A549 (cell line): Measurements from ENCODE around the gene UROC1. TPM values are rescaled to one million over a fixed set of nuclear protein-coding genes. Genes with fewer than 3 reads are reported as not detected.

ENCODE experiments used
- ATAC-seq, 2 experiments: fragments of 200-7000 bp in 1 of 2; fragments of >200 bp in 1 of 2; cut with Nextera tagmentation in 1 of 2; cut with Tn5 transposase in 1 of 2; 3 replicates each; pipeline versions ENCODE4 v1.8.0 to v1.9.1; 2018 to 2020; ENCODE audit warnings: mild to moderate bottlenecking in 1 of 2, moderate library complexity in 1 of 2
- CTCF ChIA-PET: fragments of 300-600 bp; sonication (Branson Sonifier 250); formaldehyde crosslinking; extraction: SDS; loops from one replicate; lab custom pipeline; 2021; ENCODE audit warnings: antibody characterized with exemption, inconsistent platforms; lab: Yijun Ruan, JAX
- POLR2A ChIA-PET: fragments of 350-600 bp; formaldehyde crosslinking; extraction: SDS; loops from one replicate; lab custom pipeline; 2021; ENCODE audit warnings: antibody characterized with exemption, inconsistent platforms; lab: Yijun Ruan, JAX
- DNase-seq, 2 experiments: peaks; one replicate each; pipeline versions ENCODE4 v3.0.0 to v3.0.0-alpha.2; 2011 to 2016; ENCODE audit warnings: low read depth in 1 of 2, low spot score in 1 of 2
- FAIRE-seq: peaks from 2 replicates; lab custom pipeline; 2011; peaks lifted over from hg19 to GRCh38; lab: Jason Lieb, UNC
- H3K27ac ChIP-seq, 2 experiments: fragments of >200 bp; sonication (Bioruptor Twin); formaldehyde crosslinking; 3 replicates each; pipeline ENCODE4 v1.5.1; 2016 to 2017
- H3K4me1 ChIP-seq: fragments of >200 bp; sonication (Bioruptor Twin); formaldehyde crosslinking; 3 replicates; pipeline ENCODE4 v1.6.1; 2016
- H3K4me2 ChIP-seq: fragments of >200 bp; sonication (Bioruptor Twin); formaldehyde crosslinking; 3 replicates; pipeline ENCODE4 v1.6.1; 2016
- H3K4me3 ChIP-seq: fragments of >200 bp; sonication (Bioruptor Twin); formaldehyde crosslinking; 3 replicates; pipeline ENCODE4 v1.5.1; 2016
- H3K9me3 ChIP-seq: fragments of >200 bp; sonication (Bioruptor Twin); formaldehyde crosslinking; 3 replicates; pipeline ENCODE4 v1.6.1; 2016
- BHLHE40 ChIP-seq: IDR thresholded peaks from 2 replicates; pipeline ENCODE4 v1.6.1; 2012; ENCODE audit warnings: low read depth, low read length, inconsistent platforms
- CHD2 ChIP-seq: fragments of 150-350 bp; IDR thresholded peaks from 2 replicates; pipeline ENCODE4 v1.6.1; 2014; ENCODE audit warnings: low read length; ENCODE audit not compliant: partially characterized antibody
- CHD4 ChIP-seq: fragments of 200-600 bp; sonication (generic); IDR thresholded peaks from 2 replicates; pipeline ENCODE4 v1.6.1; 2016; ENCODE audit warnings: antibody characterized with exemption, mild to moderate bottlenecking, borderline replicate concordance
- CTCF ChIP-seq: fragments of >200 bp; sonication (Bioruptor Twin); formaldehyde crosslinking; IDR thresholded peaks from 3 replicates; pipeline ENCODE4 v1.5.1; 2016
- EHF ChIP-seq: fragments of 250-450 bp; sonication (Bioruptor Pico); IDR thresholded peaks from 2 replicates; pipeline ENCODE4 v1.5.0; 2020; ENCODE audit warnings: mild to moderate bottlenecking
- EHMT2 ChIP-seq: fragments of 200-600 bp; sonication (generic); IDR thresholded peaks from 2 replicates; pipeline ENCODE4 v1.6.1; 2016; ENCODE audit warnings: antibody characterized with exemption, low read depth, mild to moderate bottlenecking, moderate library complexity
- FOSL2 ChIP-seq, 2 experiments: fragments of 450-650 bp in 1 of 2; fragments of >200 bp in 1 of 2; sonication (Bioruptor Twin) in 1 of 2; formaldehyde crosslinking; IDR thresholded peaks; 2 replicates each; pipeline versions ENCODE4 v1.5.0 to v1.6.1; 2016 to 2020; ENCODE audit warnings: mild to moderate bottlenecking in 1 of 2, moderate library complexity in 1 of 2
- GATA3 ChIP-seq: IDR thresholded peaks from 2 replicates; pipeline ENCODE4 v1.6.1; 2012; ENCODE audit warnings: borderline replicate concordance
- HEYL ChIP-seq: fragments of 250-450 bp; sonication (Bioruptor Pico); IDR thresholded peaks from 2 replicates; pipeline ENCODE4 v1.8.0; 2021; ENCODE audit warnings: mild to moderate bottlenecking, moderate library complexity
- JUNB ChIP-seq: fragments of >200 bp; sonication (Bioruptor Twin); formaldehyde crosslinking; IDR thresholded peaks from 2 replicates; pipeline ENCODE4 v1.6.1; 2016
- KDM1A ChIP-seq: fragments of 200-600 bp; sonication (generic); IDR thresholded peaks from 2 replicates; pipeline ENCODE4 v1.6.1; 2016; ENCODE audit warnings: low read depth, mild to moderate bottlenecking
- MAZ ChIP-seq: fragments of 150-350 bp; IDR thresholded peaks from 2 replicates; pipeline ENCODE4 v1.6.1; 2014; ENCODE audit warnings: antibody characterized with exemption, low read depth, low read length, borderline replicate concordance
- MYC ChIP-seq: IDR thresholded peaks from 2 replicates; pipeline ENCODE4 v1.6.1; 2012; ENCODE audit warnings: mild to moderate bottlenecking, inconsistent platforms, low read length, improper control_type of control experiment, borderline replicate concordance
- NFE2L2 ChIP-seq: fragments of 150-350 bp; conservative IDR thresholded peaks from 2 replicates; pipeline ENCODE4 v1.6.1; 2014; ENCODE audit warnings: low read length
- NR3C1 ChIP-seq: fragments of >200 bp; sonication (Bioruptor Twin); formaldehyde crosslinking; IDR thresholded peaks from 3 replicates; pipeline ENCODE4 v1.6.1; 2017
- REST ChIP-seq: fragments of 200-600 bp; sonication (generic); IDR thresholded peaks from 2 replicates; pipeline ENCODE4 v1.6.1; 2016; ENCODE audit warnings: antibody characterized with exemption, mild to moderate bottlenecking, moderate library complexity
- RFX5 ChIP-seq: fragments of 450-650 bp; IDR thresholded peaks from 2 replicates; pipeline ENCODE4 v1.7.1; 2014; ENCODE audit warnings: antibody characterized with exemption, mild to moderate bottlenecking, moderate library complexity
- RNF2 ChIP-seq: fragments of 200-600 bp; sonication (generic); IDR thresholded peaks from 2 replicates; pipeline ENCODE4 v1.6.1; 2016; ENCODE audit warnings: low read depth, mild to moderate bottlenecking, antibody characterized with exemption, moderate library complexity, borderline replicate concordance
- SMC3 ChIP-seq: fragments of >200 bp; sonication (Bioruptor Twin); formaldehyde crosslinking; IDR thresholded peaks from 3 replicates; pipeline ENCODE4 v1.6.1; 2018; ENCODE audit warnings: inconsistent platforms
- TFCP2L1 ChIP-seq: fragments of 250-450 bp; sonication (Bioruptor Pico); IDR thresholded peaks from 2 replicates; pipeline ENCODE4 v1.5.0; 2021; ENCODE audit warnings: mild to moderate bottlenecking
- WGBS: methylation state at CpG from one replicate; pipeline ENCODE4 v1.1.6; 2017; ENCODE audit errors: missing lambda C conversion rate; 5-methylcytosine and 5-hydroxymethylcytosine counted together
- polyA plus RNA-seq, 4 experiments: library from polyadenylated mRNA; depleted of rRNA in 3 of 4; stranded (reverse); fragments of >200 nt; fragmentation: RNase III in 1 of 4; extraction: RNeasy Plus Mini Kit Qiagen cat#74134 plus additional on column Dnase treatment in 1 of 4; gene quantifications; 2 replicates in 3 of 4; 3 replicates in 1 of 4; pipeline ENCODE4 v1.2.3, GENCODE V29; 2011 to 2017
- TF ChIP-seq, protein P1 (sequence below): fragments of >200 bp; sonication (Bioruptor Twin); formaldehyde crosslinking; IDR thresholded peaks from 2 replicates; pipeline ENCODE4 v1.6.1; 2016

UROC1 gene
- polyA plus RNA-seq, 2 of the 4 experiments (the other 2 are of a cell fraction): not detected

DNA sequence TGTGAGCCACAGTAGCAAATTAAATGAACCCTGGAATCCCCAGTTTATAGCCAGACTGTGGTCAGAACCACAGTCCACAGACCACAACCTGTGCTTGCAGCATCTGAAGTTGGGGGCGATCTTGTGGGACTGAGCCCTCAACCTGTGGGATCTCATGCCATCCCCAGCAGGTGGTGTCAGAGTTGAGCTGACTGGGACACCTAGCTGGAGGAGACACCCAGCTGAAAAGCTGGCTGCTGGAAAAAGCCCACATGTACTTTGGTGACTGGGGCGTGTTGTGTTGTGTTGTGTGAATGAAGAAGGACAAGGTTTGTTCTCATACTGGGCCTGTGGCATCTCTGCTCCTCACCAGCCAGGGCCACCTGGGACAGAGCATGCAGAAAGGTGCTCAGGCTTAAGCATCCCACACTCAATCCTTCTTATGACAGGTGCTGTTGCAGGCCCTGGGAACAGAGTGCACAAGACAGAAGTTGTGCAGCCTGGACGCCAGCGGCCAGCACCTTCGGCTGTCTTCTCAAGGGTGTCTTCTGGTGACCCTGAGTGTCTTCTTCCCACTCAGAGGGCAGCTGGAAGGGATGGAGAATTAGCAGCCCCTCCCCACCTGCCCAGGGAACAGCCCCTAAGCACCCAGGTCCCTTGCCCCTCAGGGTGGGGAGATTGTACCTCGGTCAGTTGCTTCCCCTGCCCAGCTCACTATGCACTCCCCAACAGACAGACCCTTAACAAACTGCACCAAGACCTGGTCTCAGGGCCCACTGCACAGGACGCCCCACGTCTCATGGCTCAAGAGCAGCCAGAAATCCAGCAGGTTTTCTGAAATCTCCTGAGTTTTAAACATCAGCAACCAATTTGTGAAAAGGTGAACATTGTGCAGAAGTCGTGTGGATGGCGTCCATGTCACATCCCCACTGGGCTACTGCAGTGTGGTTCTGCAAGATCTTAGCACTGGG lies 2.2 kb upstream of the UROC1 start:
- TF ChIP-seq EHMT2 (no peak), HEYL (CRISPR knock-in tag) (no peak), MYC (no peak), RFX5 (no peak), TFCP2L1 (no peak), JUNB (no peak)
- ChIA-PET CTCF (interaction anchor here (0.9 to 2.7 kb wide), 3 partner anchors 14 to 1028 kb away, joined by 3 to 8 read pairs (median 3); no protein-coding TSS in a partner anchor), POLR2A (no interaction called here)
- WGBS: 42% methylated on average over 8 of the region's 10 CpGs
- no peak for ATAC-seq
- H3K9me3 ChIP-seq: no peaks in the 10 kb centered on the region
- no peak overlapping the region for H3K4me3 ChIP-seq
- H3K4me2 ChIP-seq: no peak overlapping the region
- FAIRE-seq: no peak
- H3K27ac ChIP-seq: no peak overlapping the region
- H3K4me1 ChIP-seq: 0 out of 3 replicates have a peak, but pooled peaks cover 6% of the 10 kb centered on the region
- DNase-seq: no peak

- no peak for TF ChIP-seq CHD2
- no peak for TF ChIP-seq HEYL (CRISPR knock-in tag)
- TF ChIP-seq GATA3: no peak
- Histone ChIP-seq H3K27ac (no peak overlapping the region), H3K4me3 (no peak overlapping the region), H3K4me2 (no peak overlapping the region), H3K4me1 (0 out of 3 replicates have a peak, but pooled peaks cover 3% of the 10 kb centered on the region), H3K9me3 (no peaks in the 10 kb centered on the region)
- 25% methylated on average over 4 of the region's 4 CpGs for WGBS
- ChIA-PET CTCF (interaction anchor here (0.7 to 2.7 kb wide), 3 partner anchors 61 to 1029 kb away, joined by 3 to 8 read pairs (median 3); no protein-coding TSS in a partner anchor), POLR2A (no interaction called here)
- no peak for FAIRE-seq
- no peak for ATAC-seq
- no peak for DNase-seq
Observed at GRCh38 chr3:126518779-126519177, 1.2 kb upstream of the UROC1 start.

GRCh38 chr3:126517986-126518778 lies 609 bp upstream of the UROC1 start:
- Histone ChIP-seq H3K4me2 (no peak overlapping the region), H3K4me1 (no peaks in the 10 kb centered on the region), H3K9me3 (no peaks in the 10 kb centered on the region), H3K4me3 (no peak overlapping the region), H3K27ac (no peak overlapping the region)
- ChIA-PET POLR2A (no interaction called here), CTCF (interaction anchor here (0.7 to 2.7 kb wide), 3 partner anchors 62 to 1030 kb away, joined by 3 to 8 read pairs (median 3); no protein-coding TSS in a partner anchor)
- FAIRE-seq (no peak), ATAC-seq (no peak), DNase-seq (no peak)
- no peak for TF ChIP-seq GATA3
- TF ChIP-seq BHLHE40: no peak
- no peak for TF ChIP-seq NFE2L2
- TF ChIP-seq EHF (CRISPR knock-in tag): no peak
- WGBS: 82% methylated on average over 7 of the region's 15 CpGs

- WGBS: 86% methylated on average over 2 of the region's 9 CpGs
- Histone ChIP-seq H3K9me3 (no peaks in the 10 kb centered on the region), H3K4me2 (no peak overlapping the region), H3K4me1 (no peaks in the 10 kb centered on the region), H3K4me3 (no peak overlapping the region), H3K27ac (no peak overlapping the region)
- no peak for ATAC-seq
- CTCF ChIA-PET: interaction anchor here (0.8 kb wide), 1 partner anchor 1027 kb away, joined by 3 read pairs; no protein-coding TSS in a partner anchor
- no peak for DNase-seq
- POLR2A ChIA-PET: no interaction called here
- FAIRE-seq: no peak
- TF ChIP-seq KDM1A (no peak), CTCF (no peak), FOSL2 (IDR thresholded peaks at IDR 0.05) (no peak), FOSL2 (CRISPR knock-in tag; IDR thresholded peaks at IDR 0.05) (no peak), NR3C1 (no peak), RNF2 (no peak), CHD4 (no peak), MAZ (no peak), SMC3 (no peak), REST (no peak)
- TF ChIP-seq, protein P1, sequence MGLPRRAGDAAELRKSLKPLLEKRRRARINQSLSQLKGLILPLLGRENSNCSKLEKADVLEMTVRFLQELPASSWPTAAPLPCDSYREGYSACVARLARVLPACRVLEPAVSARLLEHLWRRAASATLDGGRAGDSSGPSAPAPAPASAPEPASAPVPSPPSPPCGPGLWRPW: no peak
Observed at GRCh38 chr3:126516936-126517290, 660 bp downstream of the UROC1 start.
